MCF 10A (cell line): ENCODE measurements around the gene VCL. TPM values are rescaled to one million over a fixed set of nuclear protein-coding genes. Genes with fewer than 3 reads are reported as not detected.

Experiments
- BruUV-seq: library from RNA; stranded (reverse); fragments of 400-500 nt; replicated peaks from 2 replicates; lab custom pipeline; 2021; lab: Mats Ljungman, UMichigan
- CTCF ChIA-PET: fragments of 300-600 bp; sonication (Branson Sonifier 250); formaldehyde crosslinking; extraction: SDS; loops from one replicate; lab custom pipeline; 2021; ENCODE audit warnings: antibody characterized with exemption, inconsistent platforms; lab: Yijun Ruan, JAX
- POLR2A ChIA-PET: fragments of 300-600, 350-650 bp; sonication (Branson Sonifier 250); formaldehyde crosslinking; extraction: SDS; loops from one replicate; lab custom pipeline; 2020; ENCODE audit warnings: antibody characterized with exemption, inconsistent platforms; lab: Yijun Ruan, JAX
- DNase-seq: peaks from one replicate; pipeline ENCODE4 v3.0.0-alpha.2; 2018; ENCODE audit not compliant: unreplicated experiment
- H3K27ac Mint-ChIP-seq: one replicate; pipeline ENCODE4 v1.8.0; 2022; ENCODE audit warnings: mild to moderate bottlenecking, low read depth, mixed read lengths; ENCODE audit not compliant: unreplicated experiment
- H3K27me3 Mint-ChIP-seq: one replicate; pipeline ENCODE4 v1.8.0; 2022; ENCODE audit warnings: mixed read lengths; ENCODE audit not compliant: insufficient read depth, unreplicated experiment
- H3K36me3 Mint-ChIP-seq: one replicate; pipeline ENCODE4 v1.8.0; 2022; ENCODE audit warnings: mild to moderate bottlenecking, moderate library complexity, mixed read lengths; ENCODE audit not compliant: insufficient read depth, unreplicated experiment
- H3K4me1 Mint-ChIP-seq: one replicate; pipeline ENCODE4 v1.8.0; 2022; ENCODE audit warnings: mixed read lengths; ENCODE audit not compliant: insufficient read depth, unreplicated experiment
- H3K4me3 Mint-ChIP-seq: one replicate; pipeline ENCODE4 v1.8.0; 2022; ENCODE audit warnings: mild to moderate bottlenecking, moderate library complexity, mixed read lengths; ENCODE audit not compliant: unreplicated experiment
- H3K9me3 Mint-ChIP-seq: one replicate; pipeline ENCODE4 v1.8.0; 2022; ENCODE audit warnings: mixed read lengths; ENCODE audit not compliant: unreplicated experiment
- CTCF ChIP-seq: fragments of 200-600 bp; IDR thresholded peaks from one replicate; pipeline ENCODE4 v1.8.0; 2022; ENCODE audit warnings: antibody characterized with exemption, mild to moderate bottlenecking; ENCODE audit not compliant: unreplicated experiment
- intact Hi-C: fragments of 100-400 bp; cut with micrococcal nuclease; formaldehyde crosslinking; loops from 2 replicates; pipeline ENCODE4 v1.14.1; 2022
- total RNA-seq: library from RNA; stranded (reverse); gene quantifications from 2 replicates; pipeline ENCODE4 v1.2.3, GENCODE V29; 2022

The VCL gene
- total RNA-seq, 1 experiment from 2014 or later = 90.2 TPM

GRCh38 chr10:74097776-74098175, 99.9 kb downstream of the VCL start:
- Mint-ChIP-seq H3K27me3 (no peaks in the 10 kb centered on the region), H3K9me3 (no peaks in the 10 kb centered on the region), H3K27ac (peak overlapping the region; percentile 14), H3K4me3 (no peak overlapping the region), H3K4me1 (peaks cover 6% of the 10 kb centered on the region), H3K36me3 (peaks cover 96% of the 10 kb centered on the region)
- BruUV-seq = no TSS peak
- DNase-seq = no peak
- no peak for TF ChIP-seq CTCF
- ChIA-PET CTCF (interaction anchor here (1.0 to 1.4 kb wide), 3 partner anchors 139 to 211 kb away, joined by 3 to 5 read pairs (median 4); no protein-coding TSS in a partner anchor), POLR2A (interaction anchor here (1.2 kb wide), 1 partner anchor 11 kb away, joined by 5 read pairs; no protein-coding TSS in a partner anchor)
- intact Hi-C loops = no loop called here

GRCh38 chr10:74099420-74099819, 101.5 kb downstream of the VCL start:
- DNase-seq = no peak
- Mint-ChIP-seq H3K27ac (peak overlapping the region; percentile 87), H3K36me3 (peaks cover 96% of the 10 kb centered on the region), H3K9me3 (no peaks in the 10 kb centered on the region), H3K4me3 (no peak overlapping the region), H3K4me1 (peaks cover 6% of the 10 kb centered on the region), H3K27me3 (no peaks in the 10 kb centered on the region)
- ChIA-PET CTCF (interaction anchor here (0.9 to 1.0 kb wide), 3 partner anchors 18 to 213 kb away, joined by 3 to 8 read pairs (median 5); no protein-coding TSS in a partner anchor), POLR2A (interaction anchor here (1.1 to 2.3 kb wide), 4 partner anchors 14 to 102 kb away, joined by 3 to 8 read pairs (median 4); partner anchors contain the start of gene VCL)
- intact Hi-C loops = no loop called here
- no peak for TF ChIP-seq CTCF
- TSS peak; percentile 12 for BruUV-seq

- Mint-ChIP-seq H3K4me1 (peaks cover 6% of the 10 kb centered on the region), H3K9me3 (no peaks in the 10 kb centered on the region), H3K36me3 (peaks cover 96% of the 10 kb centered on the region), H3K27ac (peak overlapping the region; percentile 87), H3K27me3 (no peaks in the 10 kb centered on the region), H3K4me3 (no peak overlapping the region)
- DNase-seq = no peak
- POLR2A ChIA-PET = interaction anchor here (1.1 to 2.3 kb wide), 2 partner anchors 13 to 100 kb away, joined by 4 to 8 read pairs; no protein-coding TSS in a partner anchor
- TF ChIP-seq CTCF = no peak
- intact Hi-C loops = no loop called here
- BruUV-seq = no TSS peak
- CTCF ChIA-PET = interaction anchor here (0.7 to 1.4 kb wide), 4 partner anchors 19 to 313 kb away, joined by 3 to 7 read pairs (median 3); no protein-coding TSS in a partner anchor
Observed at GRCh38 chr10:74099836-74100235, 101.9 kb downstream of the VCL start.

GRCh38 chr10:74103560-74104258, 105.8 kb downstream of the VCL start:
- Mint-ChIP-seq H3K27ac (no peak overlapping the region), H3K36me3 (peaks cover 97% of the 10 kb centered on the region), H3K27me3 (no peaks in the 10 kb centered on the region), H3K4me1 (peaks cover 6% of the 10 kb centered on the region), H3K9me3 (no peaks in the 10 kb centered on the region), H3K4me3 (no peak overlapping the region)
- intact Hi-C loops = no loop called here
- POLR2A ChIA-PET = interaction anchor here (0.8 to 1.0 kb wide), 2 partner anchors 24 to 216 kb away, joined by 3 read pairs; no protein-coding TSS in a partner anchor
- TF ChIP-seq CTCF = peak; percentile 24
- CTCF ChIA-PET = interaction anchor here (0.6 to 1.9 kb wide), 13 partner anchors 8 to 631 kb away, joined by 3 to 12 read pairs (median 4); no protein-coding TSS in a partner anchor
- peak; percentile 33 for DNase-seq
- BruUV-seq = no TSS peak
